ENCODE data around the gene CENPT. TPM values are rescaled to one million over a fixed set of nuclear protein-coding genes. Genes with fewer than 3 reads are reported as not detected.

CENPT gene
- total and polyA plus RNA-seq, 2 of the 8 experiments (the other 6 are each of a cell fraction or from before 2014, with no cell fraction given): 42.4 to 53.4 TPM

- TF ChIP-seq RAD21 (IDR thresholded peaks at IDR 0.05 in 1 of 2, conservative IDR thresholded peaks at IDR 0.05 in 1 of 2; ENCODE audit: low read depth in 2 of 2, low read length in 2 of 2): no peak
- no peak for TF ChIP-seq NANOG (IDR thresholded peaks at IDR 0.05; ENCODE audit: insufficient read depth, low read depth, low read length, poor library complexity, severe bottlenecking)
- TF ChIP-seq CBX5 (IDR thresholded peaks at IDR 0.05; ENCODE audit: low read depth, low read length): no peak
- TF ChIP-seq EGR1 (IDR thresholded peaks at IDR 0.05; ENCODE audit: borderline replicate concordance, low read depth, low read length): no peak
- no peak for TF ChIP-seq RNF2 (IDR thresholded peaks at IDR 0.05; ENCODE audit: borderline replicate concordance, low read depth, low read length, missing control alignments, poor library complexity, severe bottlenecking)
These were observed 40.9 kb downstream of the CENPT start, which contains the start of the genes RANBP10 and TSNAXIP1 (continued) for GRCh38 chr16:67806428-67807147.
